WTC11 (cell line): ENCODE results near the gene KIRREL3.

Experiments
- CBFB ChIP-seq: sonication (generic); formaldehyde crosslinking; IDR thresholded peaks from 2 replicates; pipeline ENCODE4 v1.8.1; 2022; ENCODE audit warnings: mild to moderate bottlenecking, low read depth, missing genetic modification reagents
- CTCF ChIP-seq: fragments of 200-600 bp; IDR thresholded peaks from 2 replicates; pipeline ENCODE4 v1.8.0; 2022; ENCODE audit warnings: antibody characterized with exemption
- IRF2 ChIP-seq: sonication (generic); formaldehyde crosslinking; IDR thresholded peaks from 2 replicates; pipeline ENCODE4 v1.8.0; 2022; ENCODE audit warnings: low read depth, missing genetic modification reagents, borderline replicate concordance
- KAT7 ChIP-seq: sonication (generic); formaldehyde crosslinking; IDR thresholded peaks from 2 replicates; pipeline ENCODE4 v1.8.1; 2023; ENCODE audit warnings: missing genetic modification reagents, mild to moderate bottlenecking, borderline replicate concordance
- MAX ChIP-seq: sonication (generic); formaldehyde crosslinking; IDR thresholded peaks from 2 replicates; pipeline ENCODE4 v1.8.0; 2022; ENCODE audit warnings: mild to moderate bottlenecking, missing genetic modification reagents
- NR2C2 ChIP-seq: sonication (generic); formaldehyde crosslinking; IDR thresholded peaks from 2 replicates; pipeline ENCODE4 v1.8.0; 2022; ENCODE audit warnings: mild to moderate bottlenecking, missing genetic modification reagents
- SP1 ChIP-seq: sonication (generic); formaldehyde crosslinking; conservative IDR thresholded peaks from 2 replicates; pipeline ENCODE4 v1.8.1; 2022; ENCODE audit warnings: missing genetic modification reagents
- ZNF232 ChIP-seq: sonication (generic); formaldehyde crosslinking; IDR thresholded peaks from 2 replicates; pipeline ENCODE4 v1.8.0; 2022; ENCODE audit warnings: mild to moderate bottlenecking, missing genetic modification reagents

GRCh38 chr11:126403658-126404057, 596.9 kb downstream of the KIRREL3 start:
- TF ChIP-seq CTCF (no peak), SP1 (no peak), IRF2 (CRISPR knock-in tag) (no peak), NR2C2 (CRISPR knock-in tag) (no peak), KAT7 (CRISPR knock-in tag) (no peak), CBFB (CRISPR knock-in tag) (no peak), ZNF232 (CRISPR knock-in tag) (no peak), MAX (no peak)
